B cell (primary cell): ENCODE data around the gene ACSBG1. TPM values are rescaled to one million over a fixed set of nuclear protein-coding genes. Genes with fewer than 3 reads are reported as not detected.
A peak's percentile ranks its signal among the peaks of the same experiment; 100 is the strongest.

Source experiments
- ATAC-seq: fragments of 200-7000 bp; cut with Tn5 transposase; one replicate; pipeline ENCODE4 v1.10.0; 2021; ENCODE audit warnings: low read depth, mild to moderate bottlenecking, moderate number of reproducible peaks, moderate library complexity
- CTCF ChIA-PET: fragments of 350-600 bp; sonication (Branson Sonifier 250); formaldehyde crosslinking; loops from one replicate; lab custom pipeline; 2021; ENCODE audit warnings: antibody characterized with exemption, inconsistent platforms; lab: Charles Lee
- POLR2A ChIA-PET: fragments of 350-600 bp; sonication (Branson Sonifier 250); formaldehyde crosslinking; loops from one replicate; lab custom pipeline; 2021; ENCODE audit warnings: antibody characterized with exemption; lab: Charles Lee
- DNase-seq: peaks from one replicate; pipeline ENCODE4 v3.0.0; 2013
- H2AFZ ChIP-seq: 2 replicates; pipeline ENCODE4 v1.6.1; 2012; ENCODE audit warnings: mild to moderate bottlenecking, low read depth, low read length; ENCODE audit not compliant: insufficient read depth, poor library complexity, severe bottlenecking
- H3K27ac ChIP-seq, 2 donors: 1 replicate in 1 of 2; 2 replicates in 1 of 2; pipeline ENCODE4 v1.5.1; 2012 to 2013; ENCODE audit warnings: low read length in 2 of 2, mild to moderate bottlenecking in 2 of 2, moderate library complexity in 1 of 2
- H3K27me3 ChIP-seq, 4 experiments: fragments of 200-600 bp in 1 of 4; sonication (generic) in 1 of 4; replicated peaks in 1 of 4; 1 replicate in 2 of 4; 2 replicates in 2 of 4; pipeline versions ENCODE4 v1.6.1 to v1.7.0; 2013 to 2016; ENCODE audit warnings: low read length in 3 of 4, mild to moderate bottlenecking in 2 of 4, mixed read lengths in 1 of 4, moderate library complexity in 1 of 4; ENCODE audit not compliant: insufficient read depth in 4 of 4, control insufficient read depth in 3 of 4; ENCODE audit errors: control extremely low read depth in 1 of 4
- H3K36me3 ChIP-seq, 2 experiments: replicated peaks in 1 of 2; 1 replicate in 1 of 2; 2 replicates in 1 of 2; pipeline versions ENCODE4 v1.6.1 to v1.7.1; 2013; ENCODE audit warnings: low read length in 1 of 2; ENCODE audit not compliant: insufficient read depth in 2 of 2, control insufficient read depth in 1 of 2; ENCODE audit errors: control extremely low read depth in 1 of 2, extremely low read depth in 1 of 2
- H3K4me1 ChIP-seq, 2 donors: fragments of 200-600 bp in 1 of 2; sonication (generic) in 1 of 2; 1 replicate in 1 of 2; 2 replicates in 1 of 2; pipeline versions ENCODE4 v1.5.1 to v1.6.1; 2013 to 2017; ENCODE audit warnings: low read length in 2 of 2; ENCODE audit not compliant: control insufficient read depth in 2 of 2, insufficient read depth in 2 of 2
- H3K4me2 ChIP-seq: replicated peaks from 2 replicates; pipeline ENCODE3; 2012; ENCODE audit warnings: mild to moderate bottlenecking, low read depth, low read length; ENCODE audit not compliant: poor library complexity, severe bottlenecking
- H3K4me3 ChIP-seq, 5 experiments: fragments of 200-600 bp in 1 of 5; sonication (generic) in 1 of 5; 1 replicate in 3 of 5; 2 replicates in 2 of 5; pipeline versions ENCODE4 v1.5.1 to v1.7.0; 2011 to 2016; ENCODE audit warnings: low read length in 4 of 5, mild to moderate bottlenecking in 4 of 5, low read depth in 2 of 5, control low read depth in 1 of 5, moderate library complexity in 1 of 5; ENCODE audit not compliant: insufficient read depth in 1 of 5; ENCODE audit errors: control extremely low read depth in 1 of 5, extremely low read depth in 1 of 5
- H3K79me2 ChIP-seq: fragments of 200-600 bp; sonication (generic); one replicate; pipeline ENCODE4 v1.6.0; 2016; ENCODE audit warnings: low read length; ENCODE audit not compliant: control insufficient read depth, insufficient read depth
- H3K9ac ChIP-seq: fragments of 200-600 bp; sonication (generic); 2 replicates; pipeline ENCODE4 v1.6.1; 2017; ENCODE audit warnings: mild to moderate bottlenecking, low read length, moderate library complexity
- H3K9me3 ChIP-seq, 3 donors: one replicate each; pipeline versions ENCODE4 v1.6.1 to v1.7.1; 2013; ENCODE audit warnings: low read length in 2 of 3; ENCODE audit not compliant: control insufficient read depth in 2 of 3, insufficient read depth in 1 of 3; ENCODE audit errors: control extremely low read depth in 1 of 3
- H4K20me1 ChIP-seq: 2 replicates; pipeline ENCODE4 v1.6.0; 2012; ENCODE audit warnings: mild to moderate bottlenecking, low read length; ENCODE audit not compliant: insufficient read depth, control insufficient read depth, poor library complexity, severe bottlenecking
- H3K27ac Mint-ChIP-seq: one replicate; pipeline ENCODE4 v1.8.0; 2021; ENCODE audit warnings: mixed read lengths
- H3K27me3 Mint-ChIP-seq: one replicate; pipeline ENCODE4 v1.8.0; 2021; ENCODE audit warnings: mixed read lengths
- H3K4me1 Mint-ChIP-seq: one replicate; pipeline ENCODE4 v1.8.0; 2021; ENCODE audit warnings: mixed read lengths
- H3K4me3 Mint-ChIP-seq: one replicate; pipeline ENCODE4 v1.8.0; 2021; ENCODE audit warnings: mixed read lengths
- H3K9me3 Mint-ChIP-seq: one replicate; pipeline ENCODE4 v1.8.0; 2022; ENCODE audit warnings: mixed read lengths; ENCODE audit not compliant: insufficient read depth
- CTCF ChIP-seq: fragments of 200-600 bp; IDR thresholded peaks from one replicate; pipeline ENCODE4 v1.8.0; 2022; ENCODE audit warnings: antibody characterized with exemption, mild to moderate bottlenecking
- EZH2 ChIP-seq: IDR thresholded peaks from 2 replicates; pipeline ENCODE4 v1.6.1; 2012; ENCODE audit warnings: borderline replicate concordance, low read depth, mild to moderate bottlenecking, moderate library complexity, low read length; ENCODE audit not compliant: insufficient read depth, poor library complexity, severe bottlenecking
- WGBS: methylation state at CpG from one replicate; pipeline ENCODE4 v1.1.5; 2013; ENCODE audit warnings: missing lambda C conversion rate; ENCODE audit not compliant: insufficient coverage; 5-methylcytosine and 5-hydroxymethylcytosine counted together
- intact Hi-C: fragments of 100-400 bp; cut with micrococcal nuclease; formaldehyde crosslinking; loops from one replicate; pipeline ENCODE4 v1.10.0; 2022
- polyA plus RNA-seq: library from polyadenylated mRNA; depleted of rRNA; stranded (reverse); fragments of >200 nt; gene quantifications from 2 replicates; pipeline ENCODE4 v1.2.3, GENCODE V29; 2012
- total RNA-seq, 2 donors: library from RNA; stranded (reverse); fragments of 120-200 nt in 1 of 2; gene quantifications; 1 replicate in 1 of 2; 2 replicates in 1 of 2; pipeline versions ENCODE4 v1.2.3 to v1.2.4, GENCODE V29; 2013 to 2022

Gene ACSBG1
- total and polyA plus RNA-seq, 2 donors (not counting 1 experiment from before 2014, with no cell fraction given): 0.03 to 0.07 TPM

GRCh38 chr15:78130466-78131294 lies 103.7 kb downstream of the ACSBG1 start:
- Histone ChIP-seq H3K9ac (peak overlapping the region; percentile 80), H3K27ac (peak overlapping the region in 1 of 2 donors; percentile 48), H4K20me1 (no peaks in the 10 kb centered on the region), H3K4me2 (peak overlapping the region; percentile 97), H3K36me3 (no peaks in the 10 kb centered on the region), H3K9me3 (no peaks in the 10 kb centered on the region), H2AFZ (peak overlapping the region; percentile 96), H3K79me2 (no peaks in the 10 kb centered on the region), H3K4me1 (peaks cover 12 to 14% of the 10 kb centered on the region in 2 donors), H3K4me3 (peak overlapping the region in 3 of 5 experiments; percentile 11 to 72 (median 67)), H3K27me3 (no peaks in the 10 kb centered on the region)
- no peaks in the 10 kb centered on the region for H3K27me3 Mint-ChIP-seq
- peak; percentile 42 for ATAC-seq
- WGBS: 40% methylated on average over 47 of the region's 51 CpGs
- H3K27ac Mint-ChIP-seq: peak overlapping the region; percentile 86
- H3K4me3 Mint-ChIP-seq: peak overlapping the region; percentile 85
- ChIA-PET POLR2A (interaction anchor here (0.6 to 2.4 kb wide), 3 partner anchors 42 to 112 kb away, joined by 7 to 11 read pairs (median 7); no protein-coding TSS in a partner anchor), CTCF (interaction anchor here (0.7 to 15.2 kb wide), 16 partner anchors 9 to 292 kb away, joined by 3 to 322 read pairs (median 5); no protein-coding TSS in a partner anchor)
- H3K4me1 Mint-ChIP-seq: peaks cover 14% of the 10 kb centered on the region
- intact Hi-C loops: loop anchor here (1.0 to 2.0 kb wide), 6 partner anchors 17 to 308 kb away; partner anchors contain the start of genes IDH3A and IREB2
- TF ChIP-seq CTCF (no peak), EZH2 (no peak)
- peak; percentile 31 for DNase-seq
- H3K9me3 Mint-ChIP-seq: no peaks in the 10 kb centered on the region
